ENCODE data around the gene SPIN1. TPM values are rescaled to one million over a fixed set of nuclear protein-coding genes. Genes with fewer than 3 reads are reported as not detected.
A peak's percentile ranks its signal among the peaks of the same experiment; 100 is the strongest.

The SPIN1 gene
- polyA plus RNA-seq, 3 donors: 11.0 to 14.0 (median 11.3) TPM

GRCh38 chr9:88464851-88465250, 76.6 kb downstream of the SPIN1 start:
- Histone ChIP-seq H3K4me1 (ENCODE audit: control insufficient read depth in 1 of 2, insufficient read depth in 2 of 2, low read length in 2 of 2) (no peaks in the 10 kb centered on the region), H3K9me3 (replicated peaks in 1 of 2; ENCODE audit: control insufficient read depth in 1 of 2, insufficient read depth in 1 of 2, low read length in 2 of 2) (no peaks in the 10 kb centered on the region), H2AFZ (ENCODE audit: insufficient read depth, low read depth, low read length, poor library complexity, severe bottlenecking) (no peak overlapping the region), H3K4me3 (replicated peaks in 1 of 3; ENCODE audit: low read depth in 2 of 3, low read length in 3 of 3) (no peak overlapping the region), H3K4me2 (replicated peaks; ENCODE audit: extremely low read depth, low read length, poor library complexity, severe bottlenecking) (no peak overlapping the region), H3K9ac (ENCODE audit: insufficient read depth, low read length, poor library complexity, severe bottlenecking) (no peak overlapping the region), H3K27ac (ENCODE audit: low read depth in 1 of 2, low read length in 2 of 2) (no peak overlapping the region), H3K27me3 (ENCODE audit: control insufficient read depth in 2 of 2, insufficient read depth in 2 of 2, low read length in 2 of 2) (no peaks in the 10 kb centered on the region), H3K79me2 (ENCODE audit: insufficient read depth, low read length) (peaks cover 3% of the 10 kb centered on the region), H4K20me1 (ENCODE audit: insufficient read depth, low read length) (no peaks in the 10 kb centered on the region), H3K36me3 (replicated peaks in 1 of 2; ENCODE audit: control insufficient read depth in 1 of 2, insufficient read depth in 2 of 2, low read length in 2 of 2) (peaks cover 8 to 29% of the 10 kb centered on the region in 2 donors)
- Mint-ChIP-seq H3K9me3 (no peaks in the 10 kb centered on the region), H3K27me3 (ENCODE audit: low read depth in 3 of 3) (no peaks in the 10 kb centered on the region), H3K4me3 (no peak overlapping the region), H3K36me3 (peaks cover 35 to 42% of the 10 kb centered on the region in 2 donors), H3K27ac (peak overlapping the region in 1 of 7 donors; percentile 17), H3K4me1 (no peaks in the 10 kb centered on the region)
- WGBS (ENCODE audit: insufficient coverage): no CpG with 5 or more reads among the region's 1 CpG
- TF ChIP-seq CTCF (IDR thresholded peaks at IDR 0.05): no peak
- intact Hi-C loops (cut with micrococcal nuclease): no loop called here
- no peak for DNase-seq

- no peak overlapping the region for H2AFZ ChIP-seq (ENCODE audit: insufficient read depth, low read depth, low read length, poor library complexity, severe bottlenecking)
- Mint-ChIP-seq H3K27ac (no peak overlapping the region), H3K4me1 (no peaks in the 10 kb centered on the region), H3K9me3 (no peaks in the 10 kb centered on the region), H3K4me3 (no peak overlapping the region), H3K36me3 (peaks cover 39 to 47% of the 10 kb centered on the region in 2 donors), H3K27me3 (ENCODE audit: low read depth in 3 of 3) (no peaks in the 10 kb centered on the region)
- H3K9ac ChIP-seq (ENCODE audit: insufficient read depth, low read length, poor library complexity, severe bottlenecking): no peak overlapping the region
- H3K36me3 ChIP-seq (replicated peaks in 1 of 2; ENCODE audit: control insufficient read depth in 1 of 2, insufficient read depth in 2 of 2, low read length in 2 of 2): peaks cover 4 to 24% of the 10 kb centered on the region in 2 donors
- DNase-seq: no peak
- H4K20me1 ChIP-seq (ENCODE audit: insufficient read depth, low read length): no peaks in the 10 kb centered on the region
- no peaks in the 10 kb centered on the region for H3K4me1 ChIP-seq (ENCODE audit: control insufficient read depth in 1 of 2, insufficient read depth in 2 of 2, low read length in 2 of 2)
- no peak overlapping the region for H3K4me2 ChIP-seq (replicated peaks; ENCODE audit: extremely low read depth, low read length, poor library complexity, severe bottlenecking)
- no peak overlapping the region for H3K4me3 ChIP-seq (replicated peaks in 1 of 3; ENCODE audit: low read depth in 2 of 3, low read length in 3 of 3)
- peaks cover 3% of the 10 kb centered on the region for H3K79me2 ChIP-seq (ENCODE audit: insufficient read depth, low read length)
- no peaks in the 10 kb centered on the region for H3K9me3 ChIP-seq (replicated peaks in 1 of 2; ENCODE audit: control insufficient read depth in 1 of 2, insufficient read depth in 1 of 2, low read length in 2 of 2)
- WGBS (ENCODE audit: insufficient coverage): 94% methylated on average over 2 of the region's 9 CpGs
- intact Hi-C loops (cut with micrococcal nuclease): no loop called here
- no peak overlapping the region for H3K27ac ChIP-seq (ENCODE audit: low read depth in 1 of 2, low read length in 2 of 2)
- H3K27me3 ChIP-seq (ENCODE audit: control insufficient read depth in 2 of 2, insufficient read depth in 2 of 2, low read length in 2 of 2): no peaks in the 10 kb centered on the region
- TF ChIP-seq CTCF (IDR thresholded peaks at IDR 0.05): no peak
Observed at GRCh38 chr9:88468226-88468625, 80.0 kb downstream of the SPIN1 start.

All from CD14-positive monocyte (primary cell).